Naive thymus-derived CD4-positive, alpha-beta T cell (primary cell): Measurements from ENCODE around the gene NINJ1. TPM values are rescaled to one million over a fixed set of nuclear protein-coding genes. Genes with fewer than 3 reads are reported as not detected.

Source experiments
- ATAC-seq: fragments of 150-1000 bp; cut with Tn5 transposase; 2 replicates; pipeline ENCODE4 v1.10.0; 2021; ENCODE audit warnings: mild to moderate bottlenecking, moderate library complexity
- CTCF ChIA-PET: fragments of 350-600 bp; sonication (Branson Sonifier 250); formaldehyde crosslinking; loops from one replicate; lab custom pipeline; 2021; ENCODE audit warnings: antibody characterized with exemption; lab: Charles Lee
- POLR2A ChIA-PET: fragments of 350-600 bp; sonication (Branson Sonifier 250); formaldehyde crosslinking; loops from one replicate; lab custom pipeline; 2021; ENCODE audit warnings: antibody characterized with exemption, inconsistent platforms; lab: Charles Lee
- DNase-seq, 9 donors: peaks; one replicate each; pipeline versions ENCODE4 v3.0.0 to v3.0.0-alpha.2; 2020 to 2022; ENCODE audit warnings: mixed read lengths in 1 of 9
- H3K27ac ChIP-seq: one replicate; pipeline ENCODE4 v1.7.0; 2013; ENCODE audit warnings: mild to moderate bottlenecking, low read depth, low read length, moderate library complexity
- H3K27me3 ChIP-seq, 2 donors: one replicate each; pipeline ENCODE4 v1.7.0; 2013; ENCODE audit warnings: low read length in 2 of 2, mild to moderate bottlenecking in 2 of 2, moderate library complexity in 2 of 2; ENCODE audit not compliant: control insufficient read depth in 2 of 2, insufficient read depth in 2 of 2
- H3K36me3 ChIP-seq, 3 experiments: 1 replicate in 2 of 3; 2 replicates in 1 of 3; pipeline ENCODE4 v1.7.0; 2013; ENCODE audit warnings: low read length in 3 of 3, mild to moderate bottlenecking in 3 of 3, moderate library complexity in 1 of 3; ENCODE audit not compliant: insufficient read depth in 3 of 3, control insufficient read depth in 2 of 3
- H3K4me1 ChIP-seq, 2 donors: one replicate each; pipeline ENCODE4 v1.7.0; 2013; ENCODE audit warnings: low read length in 2 of 2, mild to moderate bottlenecking in 2 of 2, moderate library complexity in 1 of 2; ENCODE audit not compliant: control insufficient read depth in 2 of 2, insufficient read depth in 2 of 2
- H3K4me3 ChIP-seq: 2 replicates; pipeline ENCODE4 v1.7.0; 2013; ENCODE audit warnings: mild to moderate bottlenecking, low read length
- H3K9me3 ChIP-seq, 3 experiments: 1 replicate in 2 of 3; 2 replicates in 1 of 3; pipeline ENCODE4 v1.7.0; 2013; ENCODE audit warnings: low read length in 3 of 3; ENCODE audit not compliant: control insufficient read depth in 2 of 3
- H3K27ac Mint-ChIP-seq, 9 donors: one replicate each; pipeline ENCODE4 v1.8.0; 2020 to 2022; ENCODE audit warnings: mixed read lengths in 9 of 9, mild to moderate bottlenecking in 8 of 9, moderate library complexity in 5 of 9, inconsistent platforms in 2 of 9
- H3K27me3 Mint-ChIP-seq, 5 donors: one replicate each; pipeline ENCODE4 v1.8.0; 2021 to 2022; ENCODE audit warnings: mixed read lengths in 5 of 5, mild to moderate bottlenecking in 1 of 5
- H3K36me3 Mint-ChIP-seq, 5 donors: one replicate each; pipeline ENCODE4 v1.8.0; 2020 to 2022; ENCODE audit warnings: mixed read lengths in 5 of 5, mild to moderate bottlenecking in 3 of 5, inconsistent platforms in 1 of 5
- H3K4me1 Mint-ChIP-seq, 7 donors: one replicate each; pipeline ENCODE4 v1.8.0; 2020 to 2022; ENCODE audit warnings: mixed read lengths in 7 of 7, mild to moderate bottlenecking in 3 of 7, inconsistent platforms in 1 of 7
- H3K4me3 Mint-ChIP-seq, 10 donors: one replicate each; pipeline ENCODE4 v1.8.0; 2020 to 2022; ENCODE audit warnings: mild to moderate bottlenecking in 10 of 10, mixed read lengths in 10 of 10, moderate library complexity in 6 of 10, inconsistent platforms in 2 of 10
- H3K9me3 Mint-ChIP-seq, 11 donors: one replicate each; pipeline ENCODE4 v1.8.0; 2020 to 2022; ENCODE audit warnings: mixed read lengths in 11 of 11, mild to moderate bottlenecking in 4 of 11, inconsistent platforms in 1 of 11, moderate library complexity in 1 of 11
- intact Hi-C, 2 donors: fragments of 100-400 bp; cut with micrococcal nuclease; formaldehyde crosslinking; loops; one replicate each; pipeline ENCODE4 v1.15.1; 2023
- polyA plus RNA-seq, 2 donors: library from polyadenylated mRNA; unstranded; fragments of 300-500 nt; fragmentation: Illumina TruSeq; gene quantifications; one replicate each; pipeline ENCODE4 v1.2.3, GENCODE V29; 2021
- total RNA-seq, 6 experiments: library from RNA in 5 of 6; stranded (reverse) in 5 of 6; gene quantifications; 1 replicate in 5 of 6; 2 replicates in 1 of 6; pipeline ENCODE4 v1.2.3 and lab custom pipeline; 2021 to 2026

Gene NINJ1
- total and polyA plus RNA-seq, 7 experiments from 2014 or later = 30.7 to 163 (median 113) TPM

- peaks cover 0 to under 1% (median 0%) of the 10 kb centered on the region in 11 donors for H3K9me3 Mint-ChIP-seq
- ATAC-seq (peak; percentile 40), DNase-seq (peak in 1 of 9 donors; percentile 10)
- Histone ChIP-seq H3K27me3 (no peaks in the 10 kb centered on the region), H3K4me1 (peaks cover 4 to 21% of the 10 kb centered on the region in 2 donors), H3K36me3 (peaks cover 0 to 55% (median 0%) of the 10 kb centered on the region in 3 experiments), H3K9me3 (no peaks in the 10 kb centered on the region), H3K4me3 (no peak overlapping the region), H3K27ac (no peak overlapping the region)
- intact Hi-C loops = no loop called here
- no peaks in the 10 kb centered on the region for H3K27me3 Mint-ChIP-seq
- H3K27ac Mint-ChIP-seq = no peak overlapping the region
- peaks cover 20 to 36% (median 28%) of the 10 kb centered on the region in 7 donors for H3K4me1 Mint-ChIP-seq
- peaks cover 4 to 18% (median 13%) of the 10 kb centered on the region in 5 donors for H3K36me3 Mint-ChIP-seq
- POLR2A ChIA-PET = interaction anchor here (0.5 to 0.6 kb wide), 3 partner anchors 27 to 125 kb away, joined by 3 read pairs; no protein-coding TSS in a partner anchor
- CTCF ChIA-PET = no interaction called here
- H3K4me3 Mint-ChIP-seq = no peak overlapping the region
Observed at GRCh38 chr9:93111371-93112115, 22.5 kb downstream of the NINJ1 start.

GRCh38 chr9:93111001-93111370 lies 23.1 kb downstream of the NINJ1 start:
- H3K4me1 ChIP-seq = peaks cover 4 to 21% of the 10 kb centered on the region in 2 donors
- Mint-ChIP-seq H3K4me3 (no peak overlapping the region), H3K36me3 (peaks cover 4 to 20% (median 14%) of the 10 kb centered on the region in 5 donors), H3K9me3 (peaks cover 0 to 1% (median 0%) of the 10 kb centered on the region in 11 donors), H3K27ac (peak overlapping the region in 2 of 9 donors; percentile 16 to 22), H3K27me3 (no peaks in the 10 kb centered on the region), H3K4me1 (peaks cover 23 to 40% (median 33%) of the 10 kb centered on the region in 7 donors)
- H3K27me3 ChIP-seq = no peaks in the 10 kb centered on the region
- DNase-seq = no peak
- POLR2A ChIA-PET = no interaction called here
- no peaks in the 10 kb centered on the region for H3K9me3 ChIP-seq
- no peak for ATAC-seq
- CTCF ChIA-PET = no interaction called here
- no peak overlapping the region for H3K4me3 ChIP-seq
- H3K36me3 ChIP-seq = peaks cover 0 to 55% (median 0%) of the 10 kb centered on the region in 3 experiments
- intact Hi-C loops = no loop called here
- no peak overlapping the region for H3K27ac ChIP-seq

- Histone ChIP-seq H3K27ac (no peak overlapping the region), H3K27me3 (no peaks in the 10 kb centered on the region), H3K36me3 (peaks cover 0 to 55% (median 0%) of the 10 kb centered on the region in 3 experiments), H3K9me3 (no peaks in the 10 kb centered on the region), H3K4me1 (peaks cover 7 to 25% of the 10 kb centered on the region in 2 donors), H3K4me3 (no peak overlapping the region)
- ATAC-seq (no peak), DNase-seq (peak in 1 of 9 donors; percentile 6)
- no peak overlapping the region for H3K27ac Mint-ChIP-seq
- CTCF ChIA-PET = interaction anchor here (1.3 to 2.7 kb wide), 4 partner anchors 9 to 192 kb away, joined by 5 to 14 read pairs (median 6); no protein-coding TSS in a partner anchor
- POLR2A ChIA-PET = interaction anchor here (6.5 kb wide), 1 partner anchor 13 kb away, joined by 49 read pairs; the partner anchor contains the start of gene CARD19
- H3K9me3 Mint-ChIP-seq = peaks cover 0 to 6% (median 0%) of the 10 kb centered on the region in 11 donors
- no peak overlapping the region for H3K4me3 Mint-ChIP-seq
- peaks cover 28 to 44% (median 39%) of the 10 kb centered on the region in 7 donors for H3K4me1 Mint-ChIP-seq
- no peaks in the 10 kb centered on the region for H3K27me3 Mint-ChIP-seq
- intact Hi-C loops = no loop called here
- peaks cover 4 to 24% (median 19%) of the 10 kb centered on the region in 5 donors for H3K36me3 Mint-ChIP-seq
Observed at GRCh38 chr9:93110311-93110855, 23.7 kb downstream of the NINJ1 start.

- H3K4me1 Mint-ChIP-seq = peaks cover 34 to 53% (median 48%) of the 10 kb centered on the region in 7 donors
- peak in 2 of 9 donors; percentile 6 to 59 for DNase-seq
Observed at GRCh38 chr9:93108291-93109041, 25.6 kb downstream of the NINJ1 start.

GRCh38 chr9:93107825-93108161 lies 26.3 kb downstream of the NINJ1 start:
- peaks cover 21 to 39% of the 10 kb centered on the region in 2 donors for H3K4me1 ChIP-seq
- peaks cover 10 to 41% (median 38%) of the 10 kb centered on the region in 5 donors for H3K36me3 Mint-ChIP-seq
- intact Hi-C loops = loop anchor here (2.0 to 5.0 kb wide), 4 partner anchors 19 to 855 kb away; no protein-coding TSS in a partner anchor
- H3K4me3 ChIP-seq = no peak overlapping the region
- no peak for ATAC-seq
- peaks cover 0 to 27% (median 14%) of the 10 kb centered on the region in 11 donors for H3K9me3 Mint-ChIP-seq
- peak overlapping the region in 3 of 10 donors; percentile 37 to 59 (median 39) for H3K4me3 Mint-ChIP-seq
- POLR2A ChIA-PET = interaction anchor here (0.7 to 6.5 kb wide), 12 partner anchors 9 to 144 kb away, joined by 3 to 49 read pairs (median 4); partner anchors contain the start of gene CARD19
- peaks cover 37 to 58% (median 55%) of the 10 kb centered on the region in 7 donors for H3K4me1 Mint-ChIP-seq
- H3K27ac Mint-ChIP-seq = peak overlapping the region in 5 of 9 donors; percentile 32 to 79 (median 55)
- H3K27ac ChIP-seq = no peak overlapping the region
- no peaks in the 10 kb centered on the region for H3K27me3 Mint-ChIP-seq
- H3K9me3 ChIP-seq = peaks cover 0 to 8% (median 0%) of the 10 kb centered on the region in 3 experiments
- CTCF ChIA-PET = interaction anchor here (0.5 to 2.7 kb wide), 5 partner anchors 10 to 1965 kb away, joined by 3 to 14 read pairs (median 3); no protein-coding TSS in a partner anchor
- H3K36me3 ChIP-seq = peaks cover 0 to 40% (median 0%) of the 10 kb centered on the region in 3 experiments
- no peak for DNase-seq
- H3K27me3 ChIP-seq = no peaks in the 10 kb centered on the region

More at GRCh38 chr9:93108291-93109041, 25.6 kb downstream of the NINJ1 start:
- ChIA-PET POLR2A (interaction anchor here (0.6 to 6.5 kb wide), 15 partner anchors 8 to 145 kb away, joined by 3 to 49 read pairs (median 4); partner anchors contain the start of genes CARD19 and NINJ1), CTCF (interaction anchor here (0.6 to 2.7 kb wide), 24 partner anchors 9 to 481 kb away, joined by 3 to 14 read pairs (median 4); partner anchors contain the start of gene CARD19)
- H3K9me3 ChIP-seq = peaks cover 0 to 8% (median 0%) of the 10 kb centered on the region in 3 experiments
- no peak overlapping the region for H3K4me3 ChIP-seq
- H3K27ac ChIP-seq = peak overlapping the region; percentile 10
- no peak for ATAC-seq
- H3K4me3 Mint-ChIP-seq = peak overlapping the region in 2 of 10 donors; percentile 39 to 56
- intact Hi-C loops = loop anchor here (1.0 to 5.0 kb wide), 8 partner anchors 12 to 854 kb away; partner anchors contain the start of gene CARD19 (in 2 of the 2)
- H3K27me3 Mint-ChIP-seq = no peaks in the 10 kb centered on the region
- H3K36me3 ChIP-seq = peaks cover 0 to 47% (median 0%) of the 10 kb centered on the region in 3 experiments
- peaks cover 10 to 37% (median 36%) of the 10 kb centered on the region in 5 donors for H3K36me3 Mint-ChIP-seq
- H3K27me3 ChIP-seq = no peaks in the 10 kb centered on the region
- H3K27ac Mint-ChIP-seq = peak overlapping the region in 8 of 9 donors; percentile 38 to 82 (median 62)
- H3K4me1 ChIP-seq = peaks cover 15 to 34% of the 10 kb centered on the region in 2 donors
- H3K9me3 Mint-ChIP-seq = peaks cover 0 to 25% (median 13%) of the 10 kb centered on the region in 11 donors
